SK-N-DZ (cell line): ENCODE data around the gene SEMA3F.

Experiments
- DNase-seq: peaks from one replicate; pipeline ENCODE4 v3.0.0-alpha.2; 2015; ENCODE audit warnings: low spot score
- small RNA-seq, 2 experiments: library from RNA; depleted of rRNA; stranded (forward); fragments of <200 nt; gene quantifications; one replicate each; pipeline ENCODE3, GENCODE V24; 2014

SEMA3F gene

GRCh38 chr3:50230794-50231125, 75.6 kb downstream of the SEMA3F start:
- no peak for DNase-seq

DNA sequence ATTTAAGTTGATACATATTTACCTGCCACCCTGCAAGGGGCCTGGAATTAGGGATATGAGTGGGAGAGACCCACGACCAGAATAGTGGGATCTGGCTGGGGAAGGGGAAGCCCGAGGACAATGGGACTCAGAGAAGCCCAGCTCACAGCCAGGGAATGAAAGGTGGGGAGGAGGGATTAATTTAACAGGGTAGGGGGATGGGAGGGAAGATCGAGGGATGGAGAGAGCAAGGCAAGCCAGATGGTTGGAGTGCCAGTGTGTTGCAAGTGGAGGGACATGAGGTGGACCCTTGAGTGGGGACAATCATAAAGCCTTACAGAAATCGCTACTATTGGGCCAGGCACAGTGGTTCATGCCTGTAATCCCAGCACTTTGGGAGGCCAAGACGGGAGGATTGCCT, 76.5 kb downstream of the SEMA3F start:
- no peak for DNase-seq

- no peak for DNase-seq
Observed at GRCh38 chr3:50232303-50232702, 77.2 kb downstream of the SEMA3F start.

DNA sequence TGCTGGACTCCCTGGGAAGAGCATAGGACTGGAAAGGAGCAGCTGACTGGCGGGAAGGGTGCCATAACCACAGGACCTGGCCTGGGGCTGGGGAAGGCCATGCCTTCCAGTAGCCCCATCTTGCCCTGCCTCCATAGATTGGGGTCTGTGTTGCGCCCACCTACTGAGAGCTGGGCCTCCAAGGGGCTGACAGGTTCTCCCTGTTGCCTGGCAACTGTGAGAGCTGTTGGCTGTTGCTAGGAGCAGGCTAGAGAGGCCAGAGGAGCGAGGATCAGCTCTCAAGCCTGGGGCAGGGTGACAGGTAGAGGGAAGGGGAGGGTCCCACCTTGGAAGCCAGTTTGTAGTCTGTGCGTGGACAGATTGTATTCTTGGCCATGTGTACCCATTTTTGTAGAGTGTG, 78.1 kb downstream of the SEMA3F start:
- no peak for DNase-seq

GRCh38 chr3:50235716-50236483, 80.8 kb downstream of the SEMA3F start, which contains the start of gene GNAI2:
Gene GNAI2 (plus strand): TSS chr3:50236204. CDS start chr3:50236336, 132 bp downstream.
- DNase-seq, result peak; percentile 97

DNA sequence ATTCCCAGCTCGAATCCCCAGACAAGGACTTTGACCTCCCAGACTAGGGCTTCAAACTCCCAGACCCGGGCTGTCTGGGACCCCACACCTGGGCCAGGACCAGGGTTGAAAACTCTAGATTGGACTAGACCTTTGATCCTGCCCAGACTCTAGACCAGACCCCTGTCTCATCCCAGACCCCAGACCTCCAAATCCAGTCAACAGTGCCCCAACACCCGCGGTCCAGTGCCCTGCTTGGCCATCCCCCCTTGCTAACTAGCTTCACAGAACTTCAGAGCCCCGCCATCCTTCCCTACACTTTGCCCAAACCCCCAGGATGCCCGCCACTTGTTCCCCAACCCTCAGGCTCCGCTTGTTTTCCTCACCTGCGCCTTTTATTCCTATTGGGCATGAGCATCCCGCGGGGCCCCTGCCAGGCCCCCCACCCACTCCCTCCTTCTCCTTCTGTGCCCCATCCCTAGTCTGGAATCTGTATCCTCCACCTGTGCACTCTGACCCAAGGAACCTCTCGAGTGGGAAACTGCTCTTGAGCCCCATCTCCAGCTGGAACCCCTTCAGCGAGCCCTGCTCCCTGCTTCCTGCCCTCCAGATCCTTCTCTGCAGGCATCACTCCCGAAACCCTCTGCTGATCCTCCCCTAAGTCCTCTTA, 81.5 kb downstream of the SEMA3F start:
- DNase-seq, result no peak

- DNase-seq, result peak; percentile 35
Observed at GRCh38 chr3:50237133-50237651, 82.1 kb downstream of the SEMA3F start.

DNA sequence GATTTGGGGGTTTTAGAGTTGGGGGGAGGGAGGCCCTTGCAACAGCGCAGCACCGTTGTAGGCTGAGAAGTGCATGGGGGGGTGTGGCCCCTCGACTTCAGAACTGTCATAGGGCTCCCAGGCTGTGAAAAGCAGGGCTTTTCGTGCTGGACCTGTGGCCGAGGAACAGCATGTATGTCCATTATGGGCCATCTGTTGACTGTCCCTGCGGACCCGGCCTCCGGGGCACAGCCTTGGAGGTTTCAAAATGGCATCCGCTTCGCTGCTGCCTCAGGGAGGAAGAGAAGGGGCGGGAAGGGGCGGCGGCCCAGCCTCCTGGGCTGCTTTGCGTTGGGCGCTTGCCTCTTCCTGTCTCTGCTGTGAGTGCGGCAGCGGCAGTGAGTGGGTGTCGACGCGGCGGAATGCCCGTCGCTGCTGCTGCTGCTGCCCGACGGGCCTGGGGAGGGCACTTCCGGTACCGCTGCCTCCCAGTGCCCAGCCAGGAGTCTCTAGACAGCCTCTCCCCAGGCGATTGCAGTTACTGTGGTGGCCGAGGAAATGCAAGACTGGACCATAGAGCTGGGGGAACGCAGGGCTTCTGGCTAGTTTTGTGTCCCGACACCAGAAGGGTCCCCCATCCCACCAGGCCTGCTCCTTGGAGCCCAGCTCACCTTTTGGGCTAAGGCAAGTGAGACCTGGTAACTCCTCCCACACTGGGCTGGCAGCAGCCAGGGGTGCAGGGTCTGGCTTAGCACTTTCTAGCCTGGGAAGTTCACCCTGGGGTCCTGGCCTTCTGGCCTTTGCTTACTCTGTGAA, 82.8 kb downstream of the SEMA3F start:
- peak; percentile 39 for DNase-seq

- no peak for DNase-seq
Observed at GRCh38 chr3:50238549-50239026, 83.5 kb downstream of the SEMA3F start.

Small RNA genes within 50 kb of the gene (small RNA-seq; reads per million reads assigned to genes)
- gene MIR566, result 0 reads per million in 2 experiments
- 0 reads per million in 2 experiments for gene MIR5787
